ENCODE results near the gene RIC1. TPM values are rescaled to one million over a fixed set of nuclear protein-coding genes. Genes with fewer than 3 reads are reported as not detected.

The RIC1 gene
- total and polyA plus RNA-seq, 4 donors, result 15.4 to 37.0 (median 23.0) TPM

DNA sequence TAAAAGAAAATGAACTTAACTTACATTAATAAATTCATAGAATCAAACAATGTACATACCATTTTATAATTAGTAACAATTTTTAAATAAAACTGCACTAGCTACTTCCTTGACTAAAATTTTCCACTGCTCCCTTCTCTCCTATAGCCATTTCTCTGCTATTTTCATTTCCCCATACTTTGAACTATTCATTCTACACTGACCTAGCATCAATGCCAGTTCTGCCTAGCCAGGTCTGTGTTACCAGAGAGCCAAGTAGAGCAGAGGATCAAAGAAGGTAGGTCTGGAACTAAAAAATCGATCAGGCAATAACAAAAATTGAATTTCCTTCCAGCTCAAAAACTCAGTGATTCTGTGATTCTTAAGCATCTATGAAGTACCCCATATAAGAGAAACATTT lies 119.5 kb downstream of the RIC1 start:
- Histone ChIP-seq H3K4me1 (ENCODE audit: control insufficient read depth, insufficient read depth, low read length) (no peaks in the 10 kb centered on the region), H3K27ac (ENCODE audit: low read depth, low read length) (no peak overlapping the region), H3K36me3 (ENCODE audit: control insufficient read depth, insufficient read depth, low read length) (peaks cover 4% of the 10 kb centered on the region), H3K4me3 (ENCODE audit: low read depth, low read length) (no peak overlapping the region), H3K9me3 (ENCODE audit: control insufficient read depth, insufficient read depth, low read length) (peaks cover 1% of the 10 kb centered on the region), H3K27me3 (ENCODE audit: control insufficient read depth, insufficient read depth, low read length) (no peaks in the 10 kb centered on the region)
- WGBS (ENCODE audit: insufficient coverage), result no CpG with 5 or more reads among the region's 1 CpG
- DNase-seq (ENCODE audit: low read depth in 4 of 6, low spot score in 6 of 6), result no peak

DNA sequence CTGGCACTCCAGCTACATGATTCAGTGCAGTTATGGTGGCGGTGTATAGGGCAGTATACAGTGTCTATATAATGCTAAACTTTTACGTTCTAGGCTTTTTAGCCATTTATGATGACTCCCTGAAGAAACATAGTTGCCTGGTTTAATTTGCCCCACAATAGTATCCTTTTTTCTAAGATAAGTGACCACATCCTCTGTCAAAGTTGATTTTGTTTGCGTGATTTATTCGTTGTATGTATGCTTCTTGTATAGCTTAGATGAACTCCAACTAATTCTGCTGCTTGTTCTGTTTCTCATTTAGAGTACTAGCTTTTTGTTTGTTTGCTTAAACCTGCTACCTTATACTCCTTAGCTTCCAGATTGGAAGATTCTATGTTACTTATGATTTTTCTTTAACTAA lies 120.4 kb downstream of the RIC1 start:
- no peak overlapping the region for H3K27ac ChIP-seq (ENCODE audit: low read depth, low read length)
- H3K4me1 ChIP-seq (ENCODE audit: control insufficient read depth, insufficient read depth, low read length), result no peaks in the 10 kb centered on the region
- no peak for DNase-seq (ENCODE audit: low read depth in 4 of 6, low spot score in 6 of 6)
- peaks cover 1% of the 10 kb centered on the region for H3K9me3 ChIP-seq (ENCODE audit: control insufficient read depth, insufficient read depth, low read length)
- H3K27me3 ChIP-seq (ENCODE audit: control insufficient read depth, insufficient read depth, low read length), result no peaks in the 10 kb centered on the region
- H3K4me3 ChIP-seq (ENCODE audit: low read depth, low read length), result no peak overlapping the region
- no CpG with 5 or more reads among the region's 4 CpGs for WGBS (ENCODE audit: insufficient coverage)
- H3K36me3 ChIP-seq (ENCODE audit: control insufficient read depth, insufficient read depth, low read length), result peaks cover 5% of the 10 kb centered on the region

DNA sequence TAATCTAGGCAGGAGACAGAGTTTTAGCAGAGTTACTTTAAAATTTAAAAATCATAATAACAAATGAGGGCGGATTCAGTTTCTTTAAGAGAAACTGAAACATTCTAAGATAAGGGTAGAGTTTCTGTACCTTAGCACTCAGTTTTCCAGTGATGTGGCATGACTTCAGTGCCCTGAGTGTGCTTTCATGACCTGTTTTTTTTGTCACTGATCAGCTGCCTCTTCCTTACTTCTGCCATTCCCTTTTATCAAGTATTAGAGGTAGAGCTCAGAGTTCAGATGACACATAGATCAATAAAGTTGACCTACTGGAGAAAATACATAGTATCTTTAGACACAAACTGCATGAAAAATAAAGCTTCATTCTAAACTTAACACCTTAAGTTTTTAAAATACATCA lies 121.7 kb downstream of the RIC1 start:
- H3K36me3 ChIP-seq (ENCODE audit: control insufficient read depth, insufficient read depth, low read length), result peaks cover 8% of the 10 kb centered on the region
- no peaks in the 10 kb centered on the region for H3K4me1 ChIP-seq (ENCODE audit: control insufficient read depth, insufficient read depth, low read length)
- no peak overlapping the region for H3K27ac ChIP-seq (ENCODE audit: low read depth, low read length)
- no peaks in the 10 kb centered on the region for H3K27me3 ChIP-seq (ENCODE audit: control insufficient read depth, insufficient read depth, low read length)
- WGBS (ENCODE audit: insufficient coverage), result no CpG with 5 or more reads among the region's 1 CpG
- no peak for DNase-seq (ENCODE audit: low read depth in 4 of 6, low spot score in 6 of 6)
- H3K4me3 ChIP-seq (ENCODE audit: low read depth, low read length), result no peak overlapping the region
- H3K9me3 ChIP-seq (ENCODE audit: control insufficient read depth, insufficient read depth, low read length), result peaks cover 1% of the 10 kb centered on the region

DNA sequence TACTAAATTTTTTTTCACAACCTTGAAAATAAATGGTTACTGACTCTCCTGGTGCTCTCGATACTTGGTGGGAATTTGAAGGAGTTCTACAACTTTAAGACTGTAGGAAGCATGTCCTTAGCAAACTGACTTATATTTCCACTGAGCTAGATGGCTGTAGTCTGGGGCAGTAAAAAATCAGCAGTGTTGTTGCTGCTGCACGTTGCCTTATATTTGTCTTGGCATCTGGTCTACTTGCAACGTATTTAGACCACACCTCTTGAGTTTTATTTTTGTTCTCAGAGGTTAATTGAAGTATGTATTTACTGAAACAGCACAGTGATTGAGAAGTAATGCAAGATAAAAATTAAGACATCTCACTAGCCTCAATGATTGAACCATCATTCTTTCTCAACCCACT lies 127.7 kb downstream of the RIC1 start:
- Histone ChIP-seq H3K4me1 (ENCODE audit: control insufficient read depth, insufficient read depth, low read length) (no peaks in the 10 kb centered on the region), H3K36me3 (ENCODE audit: control insufficient read depth, insufficient read depth, low read length) (peaks cover 6% of the 10 kb centered on the region), H3K9me3 (ENCODE audit: control insufficient read depth, insufficient read depth, low read length) (no peaks in the 10 kb centered on the region), H3K27me3 (ENCODE audit: control insufficient read depth, insufficient read depth, low read length) (no peaks in the 10 kb centered on the region), H3K4me3 (ENCODE audit: low read depth, low read length) (no peak overlapping the region), H3K27ac (ENCODE audit: low read depth, low read length) (no peak overlapping the region)
- no CpG with 5 or more reads among the region's 3 CpGs for WGBS (ENCODE audit: insufficient coverage)
- no peak for DNase-seq (ENCODE audit: low read depth in 4 of 6, low spot score in 6 of 6)

DNA sequence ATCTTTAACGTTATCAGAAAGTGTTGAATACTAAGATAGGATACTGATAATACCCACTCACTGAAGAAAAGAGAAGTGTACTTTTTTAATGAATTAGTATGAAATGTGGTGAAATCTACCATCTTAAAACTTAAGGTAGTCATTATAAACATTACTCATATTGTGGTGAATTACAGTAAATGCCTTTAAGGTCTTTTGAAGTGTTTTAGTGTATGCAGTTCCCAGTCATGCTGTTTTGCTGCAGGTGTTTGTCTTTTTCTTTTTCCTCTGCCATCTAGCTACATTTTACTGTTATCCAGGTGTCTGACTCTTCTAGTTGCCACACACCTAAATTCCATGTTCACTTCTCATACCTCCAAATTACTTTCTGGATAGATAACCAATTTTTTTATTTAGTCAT lies 131.4 kb downstream of the RIC1 start:
- Histone ChIP-seq H3K36me3 (ENCODE audit: control insufficient read depth, insufficient read depth, low read length) (peaks cover 12% of the 10 kb centered on the region), H3K4me1 (ENCODE audit: control insufficient read depth, insufficient read depth, low read length) (no peaks in the 10 kb centered on the region), H3K4me3 (ENCODE audit: low read depth, low read length) (no peak overlapping the region), H3K27me3 (ENCODE audit: control insufficient read depth, insufficient read depth, low read length) (no peaks in the 10 kb centered on the region), H3K27ac (ENCODE audit: low read depth, low read length) (no peak overlapping the region), H3K9me3 (ENCODE audit: control insufficient read depth, insufficient read depth, low read length) (no peaks in the 10 kb centered on the region)
- no CpG with 5 or more reads among the region's 1 CpG for WGBS (ENCODE audit: insufficient coverage)
- DNase-seq (ENCODE audit: low read depth in 4 of 6, low spot score in 6 of 6), result no peak

DNA sequence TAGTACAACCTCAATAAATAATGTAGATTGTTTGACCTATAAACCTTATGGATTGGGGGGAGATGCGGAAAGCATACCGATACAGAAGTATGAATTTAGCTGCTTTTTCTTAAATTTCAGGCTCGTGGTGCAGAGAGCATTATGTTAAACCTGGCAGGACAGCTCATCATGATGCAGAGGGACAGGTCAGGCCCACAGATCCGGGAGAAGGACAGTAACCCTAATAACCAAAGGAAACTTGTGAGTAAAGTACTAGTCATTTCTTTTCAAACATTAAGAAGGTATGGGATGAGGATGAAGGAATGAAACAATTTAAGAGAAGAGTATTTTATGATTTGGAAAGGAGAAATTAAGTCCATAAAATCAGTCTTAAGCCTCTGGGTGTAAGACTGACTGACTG lies 133.5 kb downstream of the RIC1 start:
- H3K27ac ChIP-seq (ENCODE audit: low read depth, low read length), result no peak overlapping the region
- 100% methylated on average over 3 of the region's 4 CpGs for WGBS (ENCODE audit: insufficient coverage)
- no peaks in the 10 kb centered on the region for H3K9me3 ChIP-seq (ENCODE audit: control insufficient read depth, insufficient read depth, low read length)
- peaks cover 15% of the 10 kb centered on the region for H3K36me3 ChIP-seq (ENCODE audit: control insufficient read depth, insufficient read depth, low read length)
- no peak for DNase-seq (ENCODE audit: low read depth in 4 of 6, low spot score in 6 of 6)
- no peaks in the 10 kb centered on the region for H3K27me3 ChIP-seq (ENCODE audit: control insufficient read depth, insufficient read depth, low read length)
- no peak overlapping the region for H3K4me3 ChIP-seq (ENCODE audit: low read depth, low read length)
- no peaks in the 10 kb centered on the region for H3K4me1 ChIP-seq (ENCODE audit: control insufficient read depth, insufficient read depth, low read length)

DNA sequence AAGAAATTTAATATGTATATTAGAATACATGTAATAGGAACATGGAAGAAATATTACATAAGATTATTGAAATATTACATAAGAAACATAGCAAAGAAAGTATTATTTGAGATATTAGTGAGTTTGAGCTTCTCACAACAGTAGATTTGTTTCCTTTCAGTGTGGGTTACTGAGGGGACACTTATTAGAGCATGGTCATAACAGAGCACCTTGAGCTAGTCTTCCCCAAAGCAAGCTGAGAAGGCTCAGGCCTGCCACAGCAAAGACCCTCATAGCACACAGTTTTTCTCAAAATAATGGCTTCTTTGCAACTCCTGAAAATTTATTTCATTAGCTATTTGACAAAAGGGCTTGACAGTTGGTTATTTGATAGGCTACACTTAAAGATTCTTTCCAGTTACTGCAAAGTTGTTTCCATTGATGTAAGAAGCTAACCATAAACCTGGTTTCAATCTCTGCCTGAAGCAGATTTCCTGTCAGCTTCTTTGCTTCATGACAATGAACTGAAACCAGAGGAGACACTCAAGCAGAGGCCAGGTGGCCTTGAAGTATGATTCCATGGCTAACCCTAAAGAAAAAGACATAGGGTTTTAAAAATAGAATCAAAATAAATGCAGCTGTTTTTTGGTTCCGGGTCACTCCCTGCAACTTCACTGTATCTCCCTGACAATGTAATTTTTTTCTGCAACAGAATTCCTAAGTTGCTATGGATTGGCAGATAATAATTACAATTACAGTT lies 135.4 kb downstream of the RIC1 start:
- Histone ChIP-seq H3K27me3 (ENCODE audit: control insufficient read depth, insufficient read depth, low read length) (no peaks in the 10 kb centered on the region), H3K27ac (ENCODE audit: low read depth, low read length) (no peak overlapping the region), H3K4me1 (ENCODE audit: control insufficient read depth, insufficient read depth, low read length) (no peaks in the 10 kb centered on the region), H3K36me3 (ENCODE audit: control insufficient read depth, insufficient read depth, low read length) (peaks cover 20% of the 10 kb centered on the region), H3K9me3 (ENCODE audit: control insufficient read depth, insufficient read depth, low read length) (no peaks in the 10 kb centered on the region), H3K4me3 (ENCODE audit: low read depth, low read length) (no peak overlapping the region)
- no peak for DNase-seq (ENCODE audit: low read depth in 4 of 6, low spot score in 6 of 6)
- no CpG with 5 or more reads among the region's 1 CpG for WGBS (ENCODE audit: insufficient coverage)

DNA sequence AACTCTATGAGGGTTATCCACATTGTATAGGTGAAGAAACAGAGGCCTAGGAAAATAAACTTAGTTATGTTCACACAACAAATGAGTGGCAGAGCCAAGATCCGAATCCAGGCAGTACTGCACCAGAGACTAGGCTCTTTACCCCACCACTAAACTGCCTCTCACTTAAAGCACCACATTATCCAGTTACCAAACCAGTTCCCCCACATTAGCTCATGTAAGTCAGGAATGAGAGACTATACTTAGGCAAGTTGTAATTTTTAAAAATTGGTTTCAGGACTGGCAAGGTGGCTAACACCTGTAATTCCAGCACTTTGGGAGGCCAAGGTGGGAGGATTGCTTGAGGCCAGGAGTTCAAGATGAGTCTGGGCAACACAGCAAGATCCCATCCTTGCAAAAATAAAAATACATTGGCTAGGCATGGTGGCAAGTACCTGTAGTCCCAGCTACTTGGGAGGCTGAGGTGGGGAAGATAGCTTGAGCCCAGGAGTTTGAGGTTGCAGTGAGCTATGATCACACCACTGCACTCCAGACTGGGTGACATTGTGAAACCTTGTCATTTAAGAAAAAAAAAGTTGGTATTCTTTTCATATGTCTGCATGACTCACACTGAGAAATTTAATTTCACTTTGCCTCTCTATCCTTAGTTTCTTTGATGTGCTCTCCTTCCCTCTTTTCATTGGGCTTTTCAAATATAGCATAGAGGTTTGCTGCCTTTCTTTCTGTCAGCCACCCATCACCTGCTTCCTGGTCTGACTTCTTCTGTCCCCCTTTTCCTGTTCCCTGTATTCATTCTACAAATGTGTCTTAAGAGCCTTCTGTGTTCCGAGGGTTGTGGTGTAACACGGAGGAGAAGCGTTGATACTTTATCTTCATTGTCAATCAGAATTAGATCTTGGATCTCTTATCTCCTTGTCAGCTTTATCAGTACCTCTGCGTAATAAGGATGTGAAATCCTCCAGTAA lies 139.3 kb downstream of the RIC1 start:
- Histone ChIP-seq H3K27me3 (ENCODE audit: control insufficient read depth, insufficient read depth, low read length) (no peaks in the 10 kb centered on the region), H3K36me3 (ENCODE audit: control insufficient read depth, insufficient read depth, low read length) (peaks cover 16% of the 10 kb centered on the region), H3K27ac (ENCODE audit: low read depth, low read length) (no peak overlapping the region), H3K4me3 (ENCODE audit: low read depth, low read length) (no peak overlapping the region), H3K9me3 (ENCODE audit: control insufficient read depth, insufficient read depth, low read length) (no peaks in the 10 kb centered on the region), H3K4me1 (ENCODE audit: control insufficient read depth, insufficient read depth, low read length) (no peaks in the 10 kb centered on the region)
- no peak for DNase-seq (ENCODE audit: low read depth in 4 of 6, low spot score in 6 of 6)
- WGBS (ENCODE audit: insufficient coverage), result 100% methylated on average over 1 of the region's 5 CpGs

DNA sequence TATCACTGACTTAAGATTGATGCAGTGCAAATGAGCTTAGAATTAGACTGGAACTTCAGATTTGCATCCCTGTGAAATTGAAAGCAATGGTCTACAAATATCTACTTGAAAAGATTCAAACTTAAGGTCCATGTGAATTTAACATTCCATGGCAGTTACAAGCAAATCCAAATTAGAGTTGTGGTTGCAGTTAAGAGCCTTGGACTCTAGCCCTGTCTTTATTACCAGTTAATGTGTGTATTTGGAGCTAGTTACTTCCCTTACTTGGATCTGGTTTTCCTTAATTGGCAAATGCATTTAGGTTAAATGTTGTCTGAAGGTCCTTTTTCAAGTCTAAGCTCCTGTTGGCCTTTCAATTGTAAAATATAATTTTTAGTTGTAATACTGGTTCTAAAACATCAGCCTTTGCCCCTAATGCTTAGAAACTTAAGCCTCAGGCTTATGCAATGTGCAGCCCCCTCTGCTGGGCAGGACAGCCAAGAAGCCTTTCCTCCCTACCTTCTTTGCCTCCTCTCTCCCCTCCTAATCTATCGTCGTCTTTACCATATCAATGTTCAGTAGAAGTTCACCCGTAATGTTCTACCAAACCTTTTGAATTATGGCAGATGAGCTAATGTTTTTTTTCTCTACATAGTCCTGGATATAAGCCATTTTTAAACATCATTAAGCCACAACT lies 144.6 kb downstream of the RIC1 start:
- H3K27ac ChIP-seq (ENCODE audit: low read depth, low read length), result no peak overlapping the region
- H3K4me3 ChIP-seq (ENCODE audit: low read depth, low read length), result no peak overlapping the region
- H3K9me3 ChIP-seq (ENCODE audit: control insufficient read depth, insufficient read depth, low read length), result peaks cover 3% of the 10 kb centered on the region
- peaks cover 2% of the 10 kb centered on the region for H3K36me3 ChIP-seq (ENCODE audit: control insufficient read depth, insufficient read depth, low read length)
- H3K4me1 ChIP-seq (ENCODE audit: control insufficient read depth, insufficient read depth, low read length), result no peaks in the 10 kb centered on the region
- no peak for DNase-seq (ENCODE audit: low read depth in 4 of 6, low spot score in 6 of 6)
- 73% methylated on average over 3 of the region's 3 CpGs for WGBS (ENCODE audit: insufficient coverage)
- no peaks in the 10 kb centered on the region for H3K27me3 ChIP-seq (ENCODE audit: control insufficient read depth, insufficient read depth, low read length)

Data from spinal cord (tissue), 10 donors.